DOHH2 (cell line): ENCODE data around the gene FBN1.

Experiments used
- H3F3A ChIP-seq: fragments of 200-600 bp; sonication (generic), shearing (Covaris generic); 2 replicates; pipeline ENCODE4 v1.6.0; 2016; ENCODE audit warnings: antibody characterized with exemption, mild to moderate bottlenecking; ENCODE audit not compliant: control insufficient read depth, insufficient read depth
- H3K27ac ChIP-seq: fragments of 200-600 bp; sonication (generic); 2 replicates; pipeline ENCODE4 v1.5.1; 2014; ENCODE audit warnings: low read depth, mild to moderate bottlenecking, low read length, moderate library complexity
- H3K27me3 ChIP-seq: fragments of 200-600 bp; sonication (generic); 2 replicates; pipeline ENCODE4 v1.6.1; 2014; ENCODE audit warnings: mild to moderate bottlenecking, low read length, mixed read lengths; ENCODE audit not compliant: control insufficient read depth
- H3K36me3 ChIP-seq: fragments of 200-600 bp; sonication (generic); 2 replicates; pipeline ENCODE4 v1.6.1; 2014; ENCODE audit warnings: mild to moderate bottlenecking, low read length, moderate library complexity, mixed read lengths; ENCODE audit not compliant: control insufficient read depth
- H3K4me1 ChIP-seq: fragments of 200-600 bp; sonication (generic); 2 replicates; pipeline ENCODE4 v1.6.1; 2014; ENCODE audit warnings: mild to moderate bottlenecking, low read length, mixed read lengths; ENCODE audit not compliant: control insufficient read depth
- H3K4me2 ChIP-seq: fragments of 200-600 bp; sonication (generic); 2 replicates; pipeline ENCODE4 v1.6.0; 2014; ENCODE audit warnings: mild to moderate bottlenecking, low read length, moderate library complexity
- H3K4me3 ChIP-seq: fragments of 200-600 bp; sonication (generic); 2 replicates; pipeline ENCODE4 v1.5.1; 2014; ENCODE audit warnings: mild to moderate bottlenecking, low read length, mixed read lengths
- H3K79me2 ChIP-seq: fragments of 200-600 bp; sonication (generic); 2 replicates; pipeline ENCODE4 v1.6.1; 2014; ENCODE audit warnings: mild to moderate bottlenecking, low read length, mixed read lengths; ENCODE audit not compliant: control insufficient read depth
- H3K9me2 ChIP-seq: fragments of 200-600 bp; sonication (generic); replicated peaks from 2 replicates; pipeline ENCODE4 v1.6.1; 2014; ENCODE audit warnings: mild to moderate bottlenecking, low read length, mixed read lengths; ENCODE audit not compliant: control insufficient read depth
- H3K9me3 ChIP-seq: fragments of 200-600 bp; sonication (generic); 2 replicates; pipeline ENCODE4 v1.6.1; 2014; ENCODE audit warnings: antibody characterized with exemption, low read length, mixed read lengths; ENCODE audit not compliant: control insufficient read depth, insufficient read depth
- H4K20me1 ChIP-seq: fragments of 200-600 bp; sonication (generic); 2 replicates; pipeline ENCODE4 v1.6.0; 2014; ENCODE audit warnings: low read depth, mild to moderate bottlenecking, antibody characterized with exemption, low read length, moderate library complexity; ENCODE audit not compliant: control insufficient read depth, insufficient read depth
- EZH2phosphoT487 ChIP-seq: fragments of 200-600 bp; sonication (generic); IDR thresholded peaks from 2 replicates; pipeline ENCODE4 v1.6.1; 2017; ENCODE audit warnings: borderline replicate concordance, mild to moderate bottlenecking, antibody characterized with exemption, low read length, moderate library complexity, mixed read lengths
- TF ChIP-seq, protein P1 (sequence below): fragments of 200-600 bp; sonication (generic); IDR thresholded peaks from one replicate; pipeline ENCODE4 v1.5.1; 2014; ENCODE audit warnings: antibody characterized with exemption, mild to moderate bottlenecking, low read depth, low read length; ENCODE audit not compliant: poor library complexity, severe bottlenecking

Gene FBN1

DNA sequence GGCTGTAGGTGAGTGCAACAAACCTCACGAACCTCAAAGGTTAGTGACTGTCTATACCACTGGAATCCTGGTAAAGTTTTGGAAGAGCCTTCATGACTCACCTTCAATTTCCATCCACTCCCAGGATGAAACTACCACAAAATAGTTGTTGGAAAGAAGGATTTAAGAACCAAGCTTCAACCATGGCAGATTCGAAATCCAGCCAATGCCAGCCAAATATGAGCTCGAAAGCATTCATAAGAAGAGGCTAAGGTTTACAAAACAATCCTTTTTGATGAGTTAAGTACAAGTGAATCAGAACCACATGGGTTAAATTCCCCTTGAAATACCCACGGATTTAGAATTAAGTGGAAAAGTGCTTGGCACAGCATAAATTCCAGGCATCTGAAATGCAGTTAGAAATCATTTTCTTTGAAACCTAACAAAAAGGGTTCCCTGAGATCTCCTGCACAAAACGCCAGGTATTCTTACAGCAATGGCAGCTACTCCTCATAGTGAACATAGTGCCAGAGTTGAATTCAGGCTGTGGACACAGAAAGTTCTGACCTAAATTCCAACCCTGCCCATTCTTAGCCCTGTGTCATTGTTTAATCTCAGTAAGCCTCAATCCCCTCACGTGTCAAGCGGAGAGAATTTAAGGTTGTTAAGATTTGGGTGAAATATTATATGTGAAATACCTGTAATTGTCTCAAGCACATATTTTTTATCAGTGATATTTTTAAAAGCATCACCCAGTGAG is 89.2 kb downstream of the FBN1 start:
- Histone ChIP-seq H3K27me3 (no peaks in the 10 kb centered on the region), H3K4me1 (no peaks in the 10 kb centered on the region), H3K9me3 (no peaks in the 10 kb centered on the region), H3K27ac (no peak overlapping the region), H3K36me3 (no peaks in the 10 kb centered on the region), H3K9me2 (no peaks in the 10 kb centered on the region), H4K20me1 (no peaks in the 10 kb centered on the region), H3K4me2 (no peak overlapping the region), H3F3A (no peaks in the 10 kb centered on the region), H3K79me2 (no peaks in the 10 kb centered on the region), H3K4me3 (no peak overlapping the region)
- TF ChIP-seq EZH2phosphoT487: no peak
- TF ChIP-seq, protein P1, sequence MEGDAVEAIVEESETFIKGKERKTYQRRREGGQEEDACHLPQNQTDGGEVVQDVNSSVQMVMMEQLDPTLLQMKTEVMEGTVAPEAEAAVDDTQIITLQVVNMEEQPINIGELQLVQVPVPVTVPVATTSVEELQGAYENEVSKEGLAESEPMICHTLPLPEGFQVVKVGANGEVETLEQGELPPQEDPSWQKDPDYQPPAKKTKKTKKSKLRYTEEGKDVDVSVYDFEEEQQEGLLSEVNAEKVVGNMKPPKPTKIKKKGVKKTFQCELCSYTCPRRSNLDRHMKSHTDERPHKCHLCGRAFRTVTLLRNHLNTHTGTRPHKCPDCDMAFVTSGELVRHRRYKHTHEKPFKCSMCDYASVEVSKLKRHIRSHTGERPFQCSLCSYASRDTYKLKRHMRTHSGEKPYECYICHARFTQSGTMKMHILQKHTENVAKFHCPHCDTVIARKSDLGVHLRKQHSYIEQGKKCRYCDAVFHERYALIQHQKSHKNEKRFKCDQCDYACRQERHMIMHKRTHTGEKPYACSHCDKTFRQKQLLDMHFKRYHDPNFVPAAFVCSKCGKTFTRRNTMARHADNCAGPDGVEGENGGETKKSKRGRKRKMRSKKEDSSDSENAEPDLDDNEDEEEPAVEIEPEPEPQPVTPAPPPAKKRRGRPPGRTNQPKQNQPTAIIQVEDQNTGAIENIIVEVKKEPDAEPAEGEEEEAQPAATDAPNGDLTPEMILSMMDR: no peak

- no peaks in the 10 kb centered on the region for H4K20me1 ChIP-seq
- H3K27ac ChIP-seq: no peak overlapping the region
- no peak overlapping the region for H3K4me3 ChIP-seq
- TF ChIP-seq EZH2phosphoT487: no peak
- TF ChIP-seq, protein P1: no peak
- no peaks in the 10 kb centered on the region for H3K36me3 ChIP-seq
- H3K9me3 ChIP-seq: no peaks in the 10 kb centered on the region
- H3K4me1 ChIP-seq: no peaks in the 10 kb centered on the region
- H3K4me2 ChIP-seq: no peak overlapping the region
- no peaks in the 10 kb centered on the region for H3K9me2 ChIP-seq
- H3F3A ChIP-seq: no peaks in the 10 kb centered on the region
- no peaks in the 10 kb centered on the region for H3K79me2 ChIP-seq
- H3K27me3 ChIP-seq: no peaks in the 10 kb centered on the region
Observed at GRCh38 chr15:48555241-48555881, 90.1 kb downstream of the FBN1 start.

DNA sequence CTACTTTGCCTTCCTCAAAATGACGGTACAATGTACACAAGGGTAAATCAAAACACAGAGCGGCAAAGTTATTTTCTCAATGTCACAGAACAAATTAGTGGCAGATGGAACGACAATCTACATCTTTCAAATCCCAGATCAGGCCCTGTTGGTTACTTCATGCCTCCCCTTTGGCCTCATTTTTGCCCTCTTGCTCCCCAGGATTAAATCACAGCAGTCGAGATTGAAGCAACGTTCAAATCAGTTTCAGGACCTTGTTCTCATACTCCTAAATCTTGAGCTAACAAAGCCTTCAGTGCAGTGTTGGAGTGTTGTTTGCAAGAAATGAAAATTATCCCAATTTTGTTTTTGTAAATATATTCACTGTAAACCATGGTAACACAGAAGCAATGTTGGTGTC is 91.4 kb downstream of the FBN1 start:
- Histone ChIP-seq H3K79me2 (no peaks in the 10 kb centered on the region), H3K9me2 (no peaks in the 10 kb centered on the region)

More for the DNA sequence above, 91.4 kb downstream of the FBN1 start:
- Histone ChIP-seq H3K27me3 (no peaks in the 10 kb centered on the region), H4K20me1 (no peaks in the 10 kb centered on the region), H3K4me3 (no peak overlapping the region), H3K4me1 (no peaks in the 10 kb centered on the region), H3K4me2 (no peak overlapping the region), H3K36me3 (no peaks in the 10 kb centered on the region), H3F3A (no peaks in the 10 kb centered on the region), H3K9me3 (no peaks in the 10 kb centered on the region), H3K27ac (no peak overlapping the region)
- TF ChIP-seq EZH2phosphoT487: no peak
- TF ChIP-seq, protein P1: no peak
